HepG2 (cell line): ENCODE results near the gene PPP1R27. TPM values are rescaled to one million over a fixed set of nuclear protein-coding genes. Genes with fewer than 3 reads are reported as not detected.

Source experiments
- ARID5B ChIP-seq: IDR thresholded peaks from 2 replicates; pipeline ENCODE4 v1.4.0; 2020; ENCODE audit warnings: mild to moderate bottlenecking, missing genetic modification reagents
- CC2D1A ChIP-seq: sonication (generic); formaldehyde crosslinking; IDR thresholded peaks from 2 replicates; pipeline ENCODE4 v1.8.1; 2023; ENCODE audit warnings: mild to moderate bottlenecking, missing genetic modification reagents
- E2F5 ChIP-seq: sonication (generic); formaldehyde crosslinking; conservative IDR thresholded peaks from 2 replicates; pipeline ENCODE4 v1.4.0; 2020; ENCODE audit warnings: missing genetic modification reagents
- KMT2A ChIP-seq: sonication (generic); formaldehyde crosslinking; IDR thresholded peaks from 2 replicates; pipeline ENCODE4 v1.4.0; 2020; ENCODE audit warnings: missing genetic modification reagents
- NAIF1 ChIP-seq: sonication (generic); formaldehyde crosslinking; IDR thresholded peaks from 2 replicates; pipeline ENCODE4 v1.5.0; 2020; ENCODE audit warnings: mild to moderate bottlenecking, missing genetic modification reagents, borderline replicate concordance
- PHF21A ChIP-seq: sonication (generic); formaldehyde crosslinking; IDR thresholded peaks from 2 replicates; pipeline ENCODE4 v1.5.0; 2020; ENCODE audit warnings: mild to moderate bottlenecking, missing genetic modification reagents
- THYN1 ChIP-seq: sonication (generic); formaldehyde crosslinking; IDR thresholded peaks from 2 replicates; pipeline ENCODE4 v1.8.1; 2023; ENCODE audit warnings: low read depth, mild to moderate bottlenecking, moderate library complexity, missing genetic modification reagents, borderline replicate concordance
- ZBTB3 ChIP-seq: sonication (generic); formaldehyde crosslinking; IDR thresholded peaks from 2 replicates; pipeline ENCODE4 v1.4.0; 2020; ENCODE audit warnings: low read depth, mild to moderate bottlenecking, moderate library complexity, missing genetic modification reagents, borderline replicate concordance
- ZBTB8A ChIP-seq: sonication (generic); formaldehyde crosslinking; IDR thresholded peaks from 2 replicates; pipeline ENCODE4 v1.4.0; 2020; ENCODE audit warnings: mild to moderate bottlenecking, low read depth, missing genetic modification reagents, borderline replicate concordance
- ZNF451 ChIP-seq: sonication (generic); formaldehyde crosslinking; IDR thresholded peaks from 2 replicates; pipeline ENCODE4 v1.5.0; 2020; ENCODE audit warnings: mild to moderate bottlenecking, missing genetic modification reagents
- ZNF691 ChIP-seq: sonication (generic); formaldehyde crosslinking; IDR thresholded peaks from 2 replicates; pipeline ENCODE4 v1.4.0; 2020; ENCODE audit warnings: missing genetic modification reagents, low read depth, mild to moderate bottlenecking, borderline replicate concordance
- ZNF7 ChIP-seq: IDR thresholded peaks from 2 replicates; pipeline ENCODE4 v1.6.1; 2016; ENCODE audit warnings: missing biosample characterization, missing genetic modification reagents
- ZNF766 ChIP-seq: sonication (generic); formaldehyde crosslinking; IDR thresholded peaks from 2 replicates; pipeline ENCODE4 v1.5.0; 2020; ENCODE audit warnings: missing genetic modification reagents, borderline replicate concordance
- ZNF780A ChIP-seq: sonication (generic); formaldehyde crosslinking; IDR thresholded peaks from 2 replicates; pipeline ENCODE4 v1.8.0; 2022; ENCODE audit warnings: mild to moderate bottlenecking, missing genetic modification reagents, moderate library complexity
- ZNF800 ChIP-seq: sonication (generic); formaldehyde crosslinking; IDR thresholded peaks from 2 replicates; pipeline ENCODE4 v1.4.0; 2020; ENCODE audit warnings: missing genetic modification reagents
- ZSCAN21 ChIP-seq: sonication (generic); formaldehyde crosslinking; IDR thresholded peaks from 2 replicates; pipeline ENCODE4 v1.8.0; 2022; ENCODE audit warnings: mild to moderate bottlenecking, missing genetic modification reagents, moderate library complexity, borderline replicate concordance
- ZXDC ChIP-seq: sonication (generic); formaldehyde crosslinking; IDR thresholded peaks from 2 replicates; pipeline ENCODE4 v1.5.0; 2020; ENCODE audit warnings: mild to moderate bottlenecking, missing genetic modification reagents
- polyA plus RNA-seq, 8 experiments: library from polyadenylated mRNA; depleted of rRNA in 3 of 8; stranded (reverse) in 7 of 8; unstranded in 1 of 8; fragments of >200 nt; fragmentation: Illumina TruSeq in 4 of 8; extraction: Trizol in 4 of 8; gene quantifications; 2 replicates each; pipeline versions ENCODE4 v1.2.1 to v1.2.3, GENCODE V29; 2011 to 2016; ENCODE audit warnings: low read depth in 4 of 8, missing spikeins in 1 of 8, mixed read lengths in 1 of 8; ENCODE audit not compliant: insufficient read depth in 1 of 8
- total RNA-seq, 5 experiments: library from RNA; depleted of rRNA; stranded (reverse); fragments of >200 nt; fragmentation: Illumina TruSeq; extraction: Trizol; gene quantifications; 2 replicates each; pipeline ENCODE4 v1.2.3, GENCODE V29; 2016; ENCODE audit warnings: low read depth in 1 of 5

Gene PPP1R27
- total and polyA plus RNA-seq, 2 of the 13 experiments (the other 11 are each of a cell fraction or from before 2014, with no cell fraction given): 0.17 to 1.00 TPM

GRCh38 chr17:81859906-81860755 is 25.3 kb upstream of the PPP1R27 start, which contains the start of gene P4HB (continued):
- TF ChIP-seq E2F5 (CRISPR knock-in tag): peak; percentile 43; the same call in 1 of the 2 replicates
- TF ChIP-seq ZSCAN21 (CRISPR knock-in tag): peak; percentile 93; the same call in 1 of the 2 replicates
- TF ChIP-seq ZNF800: no peak
- TF ChIP-seq ZBTB8A: no peak
- peak; percentile 6; the same call in 1 of the 2 replicates for TF ChIP-seq ARID5B (CRISPR knock-in tag)
- no peak for TF ChIP-seq ZBTB3 (CRISPR knock-in tag)
- no peak for TF ChIP-seq ZNF780A (CRISPR knock-in tag)
- TF ChIP-seq ZNF7 (CRISPR knock-in tag): no peak
- 0 out of 2 replicates have a peak, but pooled peaks have one; percentile 57 for TF ChIP-seq ZNF451
- TF ChIP-seq NAIF1 (CRISPR knock-in tag): no peak
- TF ChIP-seq THYN1: no peak
- no peak for TF ChIP-seq KMT2A (CRISPR knock-in tag)
- no peak; the same call in 1 of the 2 replicates for TF ChIP-seq PHF21A (CRISPR knock-in tag)
- 0 out of 2 replicates have a peak, but pooled peaks have one; percentile 60 for TF ChIP-seq ZXDC (CRISPR knock-in tag)
- TF ChIP-seq CC2D1A (CRISPR knock-in tag): no peak
- no peak for TF ChIP-seq ZNF766 (CRISPR knock-in tag)
- peak; percentile 46; the same call in 1 of the 2 replicates for TF ChIP-seq ZNF691
